Prostate gland (tissue), 2 donors: ENCODE results near the gene ZCCHC2. TPM values are rescaled to one million over a fixed set of nuclear protein-coding genes. Genes with fewer than 3 reads are reported as not detected.

Experiments used
- DNase-seq: peaks from one replicate; pipeline ENCODE4 v3.0.0-alpha.2; 2019; ENCODE audit warnings: low spot score
- H3K27ac ChIP-seq, 2 donors: fragments of 200-600 bp; sonication (generic); 2 replicates each; pipeline ENCODE4 v1.5.1; 2017 to 2019
- H3K27me3 ChIP-seq: fragments of 200-600 bp; sonication (generic); replicated peaks from 2 replicates; pipeline ENCODE4 v1.5.1; 2019; ENCODE audit not compliant: insufficient read depth
- H3K36me3 ChIP-seq, 2 donors: fragments of 200-600 bp; sonication (generic); 1 replicate in 1 of 2; 2 replicates in 1 of 2; pipeline versions ENCODE4 v1.5.1 to v1.8.1; 2017 to 2019
- H3K4me1 ChIP-seq: fragments of 200-600 bp; sonication (generic); replicated peaks from 2 replicates; pipeline ENCODE4 v1.5.1; 2019
- H3K4me3 ChIP-seq, 2 donors: fragments of 200-600 bp; sonication (generic); 2 replicates each; pipeline ENCODE4 v1.5.1; 2017 to 2019
- H3K9me3 ChIP-seq: fragments of 200-600 bp; sonication (generic); 2 replicates; pipeline ENCODE4 v1.5.1; 2017
- CTCF ChIP-seq, 4 experiments: fragments of 200-600 bp in 2 of 4; fragments of 450-650 bp in 2 of 4; sonication (generic) in 2 of 4; IDR thresholded peaks; 1 replicate in 3 of 4; 2 replicates in 1 of 4; pipeline ENCODE4 v1.5.1; 2016 to 2019; ENCODE audit warnings: antibody characterized with exemption in 4 of 4, mild to moderate bottlenecking in 2 of 4, moderate library complexity in 2 of 4
- POLR2A ChIP-seq: fragments of 450-650 bp; IDR thresholded peaks from one replicate; pipeline ENCODE4 v1.6.1; 2016; ENCODE audit warnings: antibody characterized with exemption, mild to moderate bottlenecking
- POLR2AphosphoS5 ChIP-seq: sonication (generic); formaldehyde crosslinking; IDR thresholded peaks from one replicate; pipeline ENCODE4 v1.6.1; 2017; ENCODE audit warnings: antibody characterized with exemption
- WGBS: methylation state at CpG from one replicate; pipeline ENCODE4 v1.1.5; 2018; 5-methylcytosine and 5-hydroxymethylcytosine counted together
- intact Hi-C: fragments of 100-400 bp; cut with DNase I; formaldehyde crosslinking; loops from one replicate; pipeline ENCODE4 v1.14.2; 2022
- total RNA-seq, 2 donors: library from RNA; depleted of rRNA; stranded (reverse); fragments of >200 nt; gene quantifications; one replicate each; pipeline ENCODE4 v1.1.0, GENCODE V29; 2016

The ZCCHC2 gene
- total RNA-seq, 2 donors from 2014 or later, result 18.7 to 39.4 TPM

GRCh38 chr18:62566818-62567217, 44.0 kb downstream of the ZCCHC2 start:
- H3K36me3 ChIP-seq, result no peaks in the 10 kb centered on the region
- no peak for DNase-seq
- 97% methylated on average over 4 of the region's 4 CpGs for WGBS
- H3K27me3 ChIP-seq, result no peaks in the 10 kb centered on the region
- H3K9me3 ChIP-seq, result no peaks in the 10 kb centered on the region
- no peaks in the 10 kb centered on the region for H3K4me1 ChIP-seq
- intact Hi-C loops, result loop anchor here (5.0 kb wide), 1 partner anchor 40 kb away; no protein-coding TSS in a partner anchor
- H3K27ac ChIP-seq, result no peak overlapping the region
- H3K4me3 ChIP-seq, result no peak overlapping the region
- no peak for TF ChIP-seq POLR2AphosphoS5
- TF ChIP-seq POLR2A, result no peak
- no peak for TF ChIP-seq CTCF (IDR thresholded peaks at IDR 0.05)

GRCh38 chr18:62569081-62569655, 46.3 kb downstream of the ZCCHC2 start:
- WGBS, result 92% methylated on average over 4 of the region's 4 CpGs
- peaks cover under 1 to 4% of the 10 kb centered on the region in 2 donors for H3K36me3 ChIP-seq
- H3K4me1 ChIP-seq, result no peaks in the 10 kb centered on the region
- no peak overlapping the region for H3K27ac ChIP-seq
- no peaks in the 10 kb centered on the region for H3K9me3 ChIP-seq
- H3K4me3 ChIP-seq, result no peak overlapping the region
- TF ChIP-seq CTCF (IDR thresholded peaks at IDR 0.05) (no peak), POLR2A (no peak), POLR2AphosphoS5 (no peak)
- intact Hi-C loops, result loop anchor here (5.0 kb wide), 1 partner anchor 42 kb away; no protein-coding TSS in a partner anchor
- no peaks in the 10 kb centered on the region for H3K27me3 ChIP-seq
- no peak for DNase-seq

- 86% methylated on average over 4 of the region's 4 CpGs for WGBS
- no peak for TF ChIP-seq POLR2AphosphoS5
- H3K4me3 ChIP-seq, result no peak overlapping the region
- peaks cover 8 to 19% of the 10 kb centered on the region in 2 donors for H3K36me3 ChIP-seq
- H3K4me1 ChIP-seq, result no peaks in the 10 kb centered on the region
- intact Hi-C loops, result no loop called here
- no peak for DNase-seq
- no peak overlapping the region for H3K27ac ChIP-seq
- no peaks in the 10 kb centered on the region for H3K9me3 ChIP-seq
- H3K27me3 ChIP-seq, result no peaks in the 10 kb centered on the region
These were observed 48.2 kb downstream of the ZCCHC2 start for GRCh38 chr18:62571037-62571436.

GRCh38 chr18:62571648-62572047, 48.8 kb downstream of the ZCCHC2 start:
- Histone ChIP-seq H3K4me1 (no peaks in the 10 kb centered on the region), H3K27ac (no peak overlapping the region), H3K36me3 (peaks cover 8 to 19% of the 10 kb centered on the region in 2 donors), H3K27me3 (no peaks in the 10 kb centered on the region), H3K9me3 (no peaks in the 10 kb centered on the region), H3K4me3 (no peak overlapping the region)
- intact Hi-C loops, result no loop called here
- TF ChIP-seq POLR2AphosphoS5, result no peak
- no peak for TF ChIP-seq POLR2A
- TF ChIP-seq CTCF (IDR thresholded peaks at IDR 0.05), result no peak
- DNase-seq, result no peak
- WGBS, result 93% methylated on average over 3 of the region's 3 CpGs

GRCh38 chr18:62572456-62572855, 49.6 kb downstream of the ZCCHC2 start:
- WGBS, result 80% methylated on average over 3 of the region's 3 CpGs
- Histone ChIP-seq H3K27ac (no peak overlapping the region), H3K4me1 (no peaks in the 10 kb centered on the region), H3K36me3 (peaks cover 8 to 19% of the 10 kb centered on the region in 2 donors), H3K27me3 (no peaks in the 10 kb centered on the region), H3K4me3 (no peak overlapping the region), H3K9me3 (no peaks in the 10 kb centered on the region)
- intact Hi-C loops, result no loop called here
- DNase-seq, result no peak
- TF ChIP-seq POLR2AphosphoS5 (no peak), CTCF (IDR thresholded peaks at IDR 0.05) (no peak)
